GM18951 (cell line): ENCODE results near the gene EFCAB6.

Experiments used
- POLR2A ChIP-seq: IDR thresholded peaks from 4 replicates; pipeline ENCODE4 v1.6.1; 2011; ENCODE audit warnings: mild to moderate bottlenecking; ENCODE audit not compliant: insufficient read length, insufficient read depth; ENCODE audit errors: extremely low read depth
- in situ Hi-C: fragments of 300-500 bp; cut with MboI; formaldehyde crosslinking; loops from one replicate; pipeline ENCODE4 v1.12.0; 2022; ENCODE audit warnings: low sequenced_read_pairs, mixed read lengths, inconsistent platforms; ENCODE audit not compliant: unreplicated experiment

EFCAB6 gene

GRCh38 chr22:43750751-43751150 is 61.4 kb downstream of the EFCAB6 start:
- in situ Hi-C loops = no loop called here
- no peak for TF ChIP-seq POLR2A

DNA sequence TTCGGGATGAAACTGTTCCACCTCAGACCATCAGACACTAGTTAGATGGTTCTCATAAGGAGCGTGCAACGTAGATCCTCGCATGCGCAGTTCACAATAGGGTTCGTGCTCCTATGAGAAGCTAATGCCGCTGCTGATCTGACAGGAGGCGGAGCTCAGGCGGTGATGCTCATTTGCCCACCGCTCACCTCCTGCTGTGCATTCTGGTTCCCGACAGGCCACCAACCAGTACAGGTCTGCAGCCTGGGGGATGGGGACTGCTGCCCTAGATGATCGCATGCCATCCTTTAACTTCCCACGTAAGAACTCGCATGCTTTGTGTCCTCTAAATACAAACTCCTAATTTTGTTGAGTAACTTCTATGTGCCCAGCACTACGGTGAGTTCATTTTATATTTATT is 62.6 kb downstream of the EFCAB6 start:
- no peak for TF ChIP-seq POLR2A
- in situ Hi-C loops = no loop called here

- no peak for TF ChIP-seq POLR2A
- in situ Hi-C loops = no loop called here
These were observed 64.2 kb downstream of the EFCAB6 start for GRCh38 chr22:43747877-43748276.

DNA sequence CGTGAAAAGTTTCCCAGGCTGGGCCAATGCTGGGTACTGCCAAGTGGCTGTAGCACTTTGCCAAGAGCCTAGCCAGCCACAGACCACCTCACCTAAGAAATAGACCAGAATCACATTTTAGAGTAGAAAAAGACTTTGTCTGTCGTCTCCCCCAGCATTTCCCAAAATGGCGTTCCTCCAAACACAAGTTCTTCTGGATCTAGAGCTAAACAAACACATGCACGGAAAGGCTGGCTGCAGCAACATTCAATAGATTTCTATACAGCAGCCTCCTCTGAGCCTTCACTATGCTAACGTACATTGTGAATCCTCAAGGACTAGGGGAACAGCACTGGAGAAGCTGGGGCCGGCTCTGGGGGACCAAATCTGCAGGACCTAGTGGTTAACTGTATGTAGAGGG is 65.0 kb downstream of the EFCAB6 start:
- in situ Hi-C loops = no loop called here
- no peak for TF ChIP-seq POLR2A

DNA sequence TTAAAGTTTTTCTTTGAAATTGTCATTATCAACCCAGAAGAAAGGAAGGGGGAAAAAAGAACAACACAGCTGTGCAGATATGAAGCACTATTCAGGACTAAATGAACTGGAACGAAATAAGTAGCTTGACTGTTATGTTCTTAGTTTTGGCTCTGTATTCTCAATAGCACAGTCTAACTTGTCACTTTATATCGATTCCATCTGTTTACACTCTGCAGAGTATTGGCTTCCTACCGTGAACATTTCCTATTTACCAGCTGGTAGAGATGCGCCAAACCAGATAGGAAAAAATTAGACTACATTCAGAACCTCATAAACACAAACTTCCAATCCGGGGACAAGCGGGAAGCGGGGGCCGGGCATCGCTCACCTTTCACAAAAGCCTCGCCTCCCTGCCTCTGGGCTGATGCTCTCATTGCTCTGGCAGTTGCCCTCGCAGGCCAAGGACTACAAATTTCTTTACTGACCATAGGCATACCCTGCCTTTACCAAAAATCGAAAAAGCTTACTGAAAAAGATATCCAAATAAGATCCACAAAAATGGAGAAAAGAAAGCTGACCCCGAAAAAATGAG is 66.2 kb downstream of the EFCAB6 start:
- in situ Hi-C loops = no loop called here
- TF ChIP-seq POLR2A = no peak

DNA sequence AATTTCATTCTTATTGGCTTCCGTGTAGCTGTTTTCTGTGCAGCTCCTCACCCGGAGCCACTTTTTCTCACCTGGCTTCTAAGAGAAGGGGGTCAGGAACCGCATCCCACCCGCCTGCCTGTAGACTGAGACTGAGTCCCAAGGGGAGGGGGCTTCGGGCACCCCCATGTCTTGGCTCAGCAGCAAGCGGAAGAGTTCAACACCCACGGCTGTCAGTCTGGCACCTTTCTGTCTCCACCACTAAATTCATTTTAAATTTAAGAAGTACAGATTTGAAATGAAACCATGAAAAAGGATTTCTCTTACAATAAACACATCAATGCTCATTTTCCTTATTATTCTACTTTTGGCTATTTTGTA is 66.7 kb downstream of the EFCAB6 start:
- in situ Hi-C loops = no loop called here
- no peak for TF ChIP-seq POLR2A

DNA sequence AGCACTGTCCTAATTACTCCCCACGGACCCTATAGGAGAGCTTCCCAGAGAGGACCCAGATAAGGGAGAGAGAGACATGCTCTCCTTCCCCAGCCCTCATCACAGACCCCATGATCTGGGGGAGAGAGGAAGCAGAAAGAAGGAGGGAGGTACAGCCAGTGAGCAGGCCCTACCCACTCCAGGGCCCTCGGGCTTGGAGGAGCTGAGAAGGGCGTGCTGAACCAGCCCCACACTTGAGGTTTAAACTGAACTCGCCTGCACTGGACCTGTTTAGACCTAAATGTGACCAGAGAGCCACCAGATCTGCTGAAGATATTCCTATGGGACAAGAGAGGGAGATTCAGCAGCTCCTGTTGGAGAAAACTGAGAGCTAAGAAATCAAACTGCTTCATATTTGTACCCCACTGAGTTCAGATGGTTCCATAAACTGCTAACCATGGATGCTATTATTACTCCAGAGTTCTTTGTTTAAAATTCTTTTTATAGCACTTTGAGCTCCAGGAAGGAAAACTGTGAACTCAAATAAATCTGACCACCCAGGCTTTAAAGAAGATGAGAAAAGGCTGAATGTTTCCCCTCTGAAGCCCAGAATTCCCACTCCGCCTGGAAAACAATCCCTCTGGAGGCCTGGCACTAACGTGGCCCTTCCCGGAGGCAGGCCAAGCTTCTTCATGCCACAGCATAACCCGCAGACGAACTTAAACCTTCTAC is 67.2 kb downstream of the EFCAB6 start:
- in situ Hi-C loops = no loop called here
- TF ChIP-seq POLR2A = no peak

GRCh38 chr22:43743929-43744643 is 68.0 kb downstream of the EFCAB6 start:
- in situ Hi-C loops = no loop called here
- TF ChIP-seq POLR2A = no peak

DNA sequence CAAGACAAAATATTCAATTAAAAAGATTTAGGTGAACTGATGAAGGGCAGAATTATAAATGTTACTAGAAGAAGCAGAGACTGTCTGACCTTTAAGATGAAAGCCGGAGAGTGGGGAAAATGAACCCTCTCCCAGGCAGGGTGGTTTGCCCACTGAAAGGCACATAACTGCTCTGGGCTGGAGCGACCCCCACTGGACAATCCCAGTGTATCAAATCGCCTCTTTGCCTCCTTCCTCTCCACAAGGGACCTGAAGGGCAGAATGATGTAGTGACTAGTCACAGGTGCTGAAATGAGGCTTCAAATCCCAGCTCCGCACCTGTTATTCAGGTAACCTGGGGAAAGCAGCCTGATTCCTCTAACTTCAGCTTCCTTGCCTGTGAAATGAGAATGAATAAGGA is 69.0 kb downstream of the EFCAB6 start:
- in situ Hi-C loops = no loop called here
- TF ChIP-seq POLR2A = no peak

DNA sequence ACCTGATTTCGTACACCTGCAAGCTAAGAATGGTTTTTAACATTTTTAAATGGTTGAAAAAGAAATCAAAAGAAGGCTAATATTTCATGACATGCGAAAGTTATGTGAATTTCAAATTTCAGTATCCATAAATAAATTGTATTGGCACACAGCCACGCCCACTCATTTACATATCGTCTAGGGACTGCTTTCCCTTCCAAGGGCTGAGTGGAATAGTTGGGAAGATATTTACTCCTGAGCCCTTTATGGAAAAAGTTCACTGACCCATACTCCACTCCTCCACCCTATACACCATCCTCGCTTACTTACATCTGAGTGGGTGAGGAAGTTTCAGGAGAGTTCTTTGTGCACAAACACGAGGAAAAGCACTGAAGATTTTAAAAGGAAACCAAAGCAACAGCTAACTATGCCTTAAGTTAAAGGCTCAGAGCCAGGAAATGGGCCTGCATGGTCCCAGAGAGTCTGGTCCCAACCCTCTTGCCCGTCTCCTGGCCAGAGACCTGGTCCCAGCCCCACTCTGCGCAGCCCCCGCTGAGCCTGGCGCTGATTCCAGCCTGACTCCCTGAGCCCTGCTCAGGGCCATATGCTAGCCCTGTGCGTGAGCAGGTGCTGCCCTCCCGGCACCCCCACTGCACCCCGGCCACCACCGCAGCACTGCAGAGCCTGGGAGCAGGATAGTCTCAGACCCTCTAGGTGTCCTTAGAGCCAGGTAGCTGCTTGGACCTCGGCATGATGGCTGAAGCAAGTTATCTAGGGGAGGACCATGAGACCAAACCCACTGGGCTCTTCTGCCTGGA is 69.8 kb downstream of the EFCAB6 start:
- in situ Hi-C loops = no loop called here
- TF ChIP-seq POLR2A = no peak

GRCh38 chr22:43740587-43741270 is 71.4 kb downstream of the EFCAB6 start:
- no peak for TF ChIP-seq POLR2A
- in situ Hi-C loops = no loop called here

DNA sequence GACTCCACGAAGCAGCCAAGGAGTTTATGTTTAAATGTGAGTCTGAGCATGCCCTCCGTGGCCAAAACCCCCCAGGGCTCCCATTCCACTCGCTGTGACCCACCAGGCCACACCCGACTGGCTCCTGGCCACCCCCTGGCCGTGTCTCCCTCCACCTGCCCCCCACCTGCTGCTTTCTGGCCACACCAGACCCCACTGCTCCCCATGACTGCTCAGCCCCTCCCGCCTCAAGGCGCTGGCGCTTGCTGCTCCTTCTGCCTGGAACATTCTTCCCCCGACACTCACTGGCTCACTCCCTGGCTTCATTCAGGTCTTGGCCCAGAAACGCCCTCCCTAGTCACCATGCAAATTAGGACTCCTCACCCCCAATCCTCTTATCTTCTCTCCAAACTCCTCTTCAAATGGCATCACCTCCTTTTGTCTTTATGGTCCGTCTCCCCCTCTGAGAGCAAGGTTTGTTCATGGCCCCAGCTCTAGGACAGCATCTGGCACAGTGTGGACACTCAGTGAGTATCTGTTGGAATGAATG is 72.2 kb downstream of the EFCAB6 start:
- in situ Hi-C loops = no loop called here
- TF ChIP-seq POLR2A = no peak

- TF ChIP-seq POLR2A = no peak
- in situ Hi-C loops = no loop called here
These were observed 74.8 kb downstream of the EFCAB6 start for GRCh38 chr22:43737150-43737828.

DNA sequence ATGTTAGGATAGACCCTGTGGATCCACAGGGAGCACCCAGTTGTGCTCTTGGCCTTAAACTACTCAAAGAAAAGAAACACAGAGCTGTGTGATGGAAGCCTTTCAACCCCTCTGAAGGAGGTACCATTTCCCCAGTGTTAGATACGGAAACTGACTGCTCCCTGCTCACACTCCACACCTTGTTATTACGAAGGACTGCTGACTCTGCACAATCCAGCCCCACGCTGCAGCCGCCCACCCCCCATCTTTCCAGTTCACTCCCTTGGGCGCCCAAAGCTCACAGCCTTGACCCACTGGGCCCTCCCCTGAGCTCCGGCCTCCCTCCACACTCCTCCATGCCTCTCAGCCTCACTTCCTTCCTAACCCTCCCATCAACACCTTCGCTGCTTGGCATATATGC is 75.5 kb downstream of the EFCAB6 start:
- in situ Hi-C loops = no loop called here
- TF ChIP-seq POLR2A = no peak
